Activated CD4-positive, alpha-beta T cell treated with anti-CD3 and anti-CD28 coated beads for 24 hours (primary cell): ENCODE results near the gene TEX51.

Source experiments
- DNase-seq, 2 donors: peaks; one replicate each; pipeline ENCODE4 v3.0.0-alpha.2; 2020; ENCODE audit warnings: low read depth in 2 of 2

Gene TEX51

DNA sequence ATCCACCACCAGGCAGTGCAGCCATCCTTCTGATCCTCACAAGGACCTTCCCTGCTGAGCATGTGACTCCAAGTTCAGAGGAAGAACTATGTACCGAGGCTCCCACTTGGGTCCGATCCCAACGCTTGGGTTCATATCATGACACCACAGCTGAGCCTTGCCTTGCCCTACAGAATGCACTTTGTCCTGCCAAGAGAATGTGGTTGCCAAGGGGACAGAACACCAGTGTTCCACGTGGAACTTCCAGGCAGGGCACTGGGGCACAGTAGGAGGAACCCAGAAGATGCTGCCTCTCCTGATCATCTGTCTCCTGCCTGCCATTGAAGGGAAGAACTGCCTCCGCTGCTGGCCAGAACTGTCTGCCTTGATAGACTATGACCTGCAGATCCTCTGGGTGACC, at the start of gene TEX51:
TEX51 (plus strand) TSS at position 255 of the 400 bp plus-strand sequence; CDS start at position 284, 29 bp downstream.
- DNase-seq: no peak

DNA sequence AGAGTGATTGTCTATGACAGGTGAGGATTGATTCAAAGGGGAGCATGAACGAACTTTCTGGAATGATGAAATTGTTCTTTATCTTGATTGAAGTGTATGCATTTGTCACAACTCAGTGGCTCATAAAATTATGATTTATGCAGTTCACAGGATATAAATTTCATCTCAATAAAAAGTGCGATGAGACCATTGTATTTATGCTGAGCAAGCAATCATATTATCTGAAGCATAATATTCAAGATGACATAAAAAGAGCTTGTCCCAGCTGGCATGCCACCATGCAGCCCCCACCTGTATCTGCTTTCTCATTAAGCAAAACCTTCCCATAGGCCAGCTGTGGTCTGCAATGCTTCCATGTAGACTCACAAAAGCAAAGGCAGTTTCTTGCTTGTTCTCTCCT, 49.6 kb upstream of the TEX51 start:
- DNase-seq: no peak

DNA sequence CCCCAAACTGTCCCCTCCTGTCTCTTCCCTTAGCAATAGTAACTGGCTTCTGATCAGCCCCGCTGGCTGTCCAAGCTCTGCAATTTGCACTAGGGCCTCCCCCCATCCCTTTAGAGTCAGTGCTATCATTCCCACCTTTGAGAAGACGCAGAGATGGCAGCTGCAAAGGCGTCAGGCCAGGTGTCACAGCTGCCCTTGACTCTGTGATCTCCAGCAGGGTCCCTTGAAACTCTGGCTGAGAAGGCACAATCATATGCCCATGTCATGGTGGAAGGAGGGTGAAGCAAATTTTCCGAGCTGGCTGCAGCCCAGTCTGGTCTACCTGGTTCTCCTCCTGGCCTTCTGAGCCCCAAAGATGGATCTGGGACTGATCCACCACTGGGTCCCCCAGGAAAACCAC, 49.2 kb upstream of the TEX51 start:
- DNase-seq: no peak

DNA sequence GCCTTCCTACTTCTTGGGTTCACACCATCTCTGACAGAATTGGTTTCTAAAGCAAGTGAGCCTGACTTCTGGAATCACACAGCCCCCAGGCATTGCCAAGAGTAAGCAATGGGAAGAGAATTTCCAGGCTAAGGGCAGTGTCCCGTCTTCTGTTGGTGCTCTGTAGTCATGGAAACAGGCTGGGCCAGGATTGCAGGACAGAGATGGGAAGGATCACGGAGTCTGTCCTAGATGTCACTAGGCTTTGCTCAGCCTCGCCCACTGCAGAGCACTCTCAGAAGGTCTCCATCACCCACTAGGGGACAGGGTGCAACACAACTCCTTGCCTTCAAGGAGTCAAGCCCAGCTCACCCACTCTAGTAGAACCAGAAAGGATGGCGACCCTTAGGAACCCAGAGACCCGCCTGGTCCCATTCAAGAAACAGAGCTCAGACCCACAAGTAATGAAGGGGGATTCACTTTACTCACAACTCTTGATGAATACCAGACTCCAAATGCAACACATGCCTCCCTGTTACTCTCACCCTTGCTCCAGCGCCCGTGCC, 48.6 kb upstream of the TEX51 start:
- DNase-seq: no peak

DNA sequence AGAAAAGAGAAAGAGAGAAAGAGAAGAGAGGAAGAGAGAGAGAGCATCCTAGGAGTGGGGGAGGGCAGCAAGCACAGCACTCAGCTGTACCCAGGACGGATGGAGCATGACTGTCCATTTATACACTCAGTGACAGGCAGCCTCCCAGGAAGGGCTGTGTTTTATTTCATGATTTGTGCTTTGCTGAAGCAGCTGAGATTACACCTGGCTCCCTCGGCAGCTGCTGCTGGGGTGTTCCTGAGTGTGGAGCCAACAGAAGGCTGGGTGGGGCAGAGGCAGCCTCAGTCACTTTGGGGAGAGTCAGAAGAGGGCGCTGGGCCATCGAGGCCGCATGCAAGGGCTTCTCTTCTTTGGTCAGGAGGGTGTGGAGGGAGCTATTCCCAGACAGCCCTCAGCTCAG, 47.8 kb upstream of the TEX51 start:
- no peak for DNase-seq

DNA sequence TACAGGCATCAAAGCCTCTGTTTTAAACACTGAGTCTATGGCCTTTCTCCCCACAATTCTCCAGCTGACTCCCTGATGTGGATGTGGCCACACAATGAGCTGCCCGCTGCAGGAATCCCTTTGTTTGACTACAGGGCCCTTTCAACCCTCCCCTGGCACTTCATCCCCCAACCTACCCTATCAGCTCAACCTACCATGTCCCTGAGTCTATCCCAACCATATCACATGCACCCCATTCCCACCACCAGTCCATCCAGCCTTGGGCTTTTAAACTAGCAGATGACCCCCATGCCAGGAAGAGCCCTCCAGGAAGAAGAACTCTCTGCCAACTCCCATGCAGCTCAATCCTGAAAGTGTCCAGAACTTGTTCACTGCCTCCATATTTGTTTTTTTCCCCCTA, 46.9 kb upstream of the TEX51 start:
- no peak for DNase-seq

DNA sequence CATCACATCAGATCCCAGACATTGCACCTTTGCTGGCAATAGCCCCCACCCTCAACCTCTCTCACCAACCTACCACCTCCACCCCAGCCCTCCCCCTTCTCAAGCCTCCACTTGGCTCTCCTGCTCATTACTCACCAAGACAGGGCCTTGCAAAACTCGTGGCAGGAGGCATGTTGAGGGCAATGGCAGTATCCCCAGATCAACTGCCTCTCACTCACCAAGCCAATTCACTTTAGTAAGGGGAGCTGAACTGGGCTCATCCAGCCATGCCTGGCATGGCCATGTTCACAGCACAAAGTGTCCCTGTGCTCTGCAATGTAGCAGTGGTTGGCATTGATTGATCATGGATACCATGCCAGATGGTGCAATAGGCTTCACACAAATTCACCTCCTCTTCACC, 46.3 kb upstream of the TEX51 start:
- DNase-seq: no peak

DNA sequence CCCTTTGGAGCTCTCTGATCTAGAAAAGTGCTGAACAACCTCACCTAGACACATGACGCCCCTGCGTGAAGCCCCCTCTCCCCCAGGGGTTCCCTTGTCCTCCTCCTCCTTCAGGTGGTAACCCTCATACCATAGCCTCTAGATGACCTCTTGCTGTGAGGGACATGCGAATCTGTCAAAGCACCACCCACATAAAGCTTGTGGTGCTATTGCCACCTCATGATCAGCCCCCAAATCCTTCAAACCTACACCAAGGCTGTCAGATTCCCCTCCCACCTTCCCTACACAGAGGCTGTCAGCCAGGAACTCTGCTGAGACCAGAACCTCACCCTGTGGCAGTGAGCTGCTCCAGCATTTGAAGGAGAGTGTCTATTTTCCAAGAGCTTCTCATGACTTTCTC, 43.1 kb upstream of the TEX51 start:
- no peak for DNase-seq

DNA sequence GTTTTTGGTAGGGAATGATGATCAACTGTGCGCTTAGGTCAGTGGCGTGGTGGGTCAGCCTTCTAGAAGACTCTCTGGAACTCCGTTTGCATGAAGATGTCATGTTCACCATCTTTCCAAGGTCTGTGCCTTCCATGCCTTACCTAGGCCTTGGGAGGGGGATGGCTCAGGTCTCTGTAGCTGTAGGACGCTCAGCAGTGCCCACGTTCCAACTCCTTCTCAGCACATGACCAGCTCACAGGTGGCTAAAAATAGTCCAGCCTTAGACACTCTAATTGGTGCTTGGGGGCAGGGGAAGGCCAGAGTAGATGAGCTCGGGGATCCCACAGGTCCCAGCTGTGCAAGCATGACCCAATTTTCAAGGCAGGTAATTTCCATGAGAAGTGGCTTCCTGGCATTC, 42.3 kb upstream of the TEX51 start:
- DNase-seq: no peak

DNA sequence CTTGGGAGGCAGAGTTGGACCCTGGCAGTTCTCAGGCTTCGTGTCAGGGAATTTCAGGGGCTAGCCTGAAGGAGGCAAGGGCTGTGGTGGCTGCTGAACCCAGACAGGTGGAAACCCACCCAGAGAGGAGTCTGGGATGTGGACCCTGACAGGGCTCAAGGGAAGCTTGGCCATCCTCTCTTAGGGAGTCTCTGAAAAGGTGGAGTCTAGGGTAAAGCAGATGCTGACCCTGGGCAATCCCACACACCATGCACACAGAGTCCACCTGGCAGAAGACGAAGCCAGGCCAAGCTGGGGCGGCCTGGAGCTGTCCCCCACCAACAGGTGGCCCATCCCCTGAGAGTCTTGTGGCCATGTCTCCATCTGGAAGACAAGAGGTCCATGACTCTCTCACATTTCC, 41.2 kb upstream of the TEX51 start:
- no peak for DNase-seq

DNA sequence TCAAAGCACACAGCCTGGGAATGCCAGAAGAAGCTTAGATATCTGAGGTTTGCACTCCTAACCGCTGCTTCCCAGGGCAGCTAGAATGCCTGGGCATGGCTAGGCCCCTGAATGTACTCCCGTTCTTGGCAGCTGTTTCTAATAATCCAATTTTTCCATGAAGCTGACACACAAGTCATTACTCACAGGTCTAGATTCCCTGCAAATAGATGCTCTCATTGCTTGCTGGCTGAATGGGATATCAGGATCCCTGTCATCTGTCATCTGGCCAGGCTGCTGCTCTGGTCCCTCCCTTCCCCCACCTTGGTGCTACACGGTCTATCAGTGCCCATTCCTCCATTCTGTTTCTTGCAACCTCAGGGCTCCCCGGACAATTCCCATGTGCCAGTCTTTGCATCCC, 40.7 kb upstream of the TEX51 start:
- no peak for DNase-seq

DNA sequence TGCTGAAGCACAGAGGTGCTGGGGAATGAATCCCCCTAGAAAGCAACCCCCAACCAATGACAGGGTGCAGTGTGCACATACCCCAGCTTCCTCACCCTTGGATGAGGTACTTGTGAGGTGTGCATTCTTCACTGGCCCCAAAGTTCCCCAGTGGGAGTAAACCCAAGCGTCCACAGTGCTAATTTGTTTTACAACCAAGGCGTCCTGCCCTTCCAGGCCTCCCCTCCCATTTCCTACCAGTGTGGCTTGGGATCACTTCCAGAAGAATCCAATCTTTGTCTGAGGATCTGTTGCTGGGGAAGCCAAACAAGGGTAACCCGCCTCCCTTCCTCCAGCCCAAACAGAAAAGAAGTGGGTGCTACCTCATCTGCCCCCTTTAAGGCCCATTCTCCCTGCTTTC, 40.3 kb upstream of the TEX51 start:
- no peak for DNase-seq

DNA sequence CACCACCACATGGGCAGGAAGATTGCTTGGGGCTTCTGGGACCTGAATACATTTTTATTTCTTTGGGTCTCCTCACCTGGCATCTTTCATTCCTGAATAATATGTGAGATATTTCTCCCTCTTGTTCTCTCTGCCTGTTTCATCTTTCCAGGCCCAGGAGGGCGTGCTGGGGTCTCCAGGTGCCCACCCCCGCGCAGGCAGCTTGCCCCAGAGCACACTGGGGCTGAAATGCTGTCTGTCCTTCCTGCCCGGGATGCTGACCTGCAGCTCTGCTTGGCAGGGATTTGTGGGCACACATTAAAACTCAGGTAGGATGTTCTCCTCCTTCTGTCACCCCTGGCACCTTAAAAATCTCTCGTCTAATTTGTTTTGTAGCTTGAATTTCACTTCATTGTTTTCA, 39.7 kb upstream of the TEX51 start:
- DNase-seq: no peak

DNA sequence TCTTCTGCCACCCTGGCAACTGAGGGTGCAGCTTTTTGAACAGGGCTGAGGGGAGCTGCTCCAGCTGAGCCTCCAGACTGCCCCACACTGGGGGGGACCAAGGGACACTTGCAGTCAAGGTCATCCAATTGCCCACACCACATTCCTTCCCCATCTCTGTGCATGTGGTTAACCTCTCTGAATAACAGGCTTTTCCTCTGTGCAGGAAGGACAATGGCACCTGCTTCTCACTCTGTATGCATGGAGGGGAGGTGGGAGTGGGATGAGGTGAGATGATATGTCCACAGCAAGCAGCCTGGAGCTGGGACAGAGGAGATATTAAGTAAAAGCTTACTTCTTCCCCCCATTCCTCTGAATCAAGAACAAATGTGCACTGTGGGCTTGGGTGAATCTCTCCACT, 39.1 kb upstream of the TEX51 start:
- no peak for DNase-seq

DNA sequence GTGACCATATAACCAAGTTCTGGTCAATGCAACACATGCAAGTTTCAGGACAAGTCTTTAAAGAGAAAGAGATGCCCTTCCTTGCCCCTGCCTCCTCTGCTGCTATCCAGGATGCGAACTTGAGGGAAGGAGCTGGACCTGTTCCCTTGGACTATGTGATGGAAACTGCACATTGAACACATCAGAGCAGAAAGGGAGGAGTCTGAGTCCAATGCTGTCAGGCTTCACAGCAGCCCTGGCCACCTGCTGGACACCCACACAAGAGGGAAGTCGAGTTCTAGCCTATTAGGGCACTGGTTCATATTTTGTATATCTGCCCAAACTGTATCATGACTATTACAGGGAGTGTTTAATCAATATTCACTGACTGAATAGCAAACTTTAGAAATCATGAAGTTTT, 38.3 kb upstream of the TEX51 start:
- no peak for DNase-seq

DNA sequence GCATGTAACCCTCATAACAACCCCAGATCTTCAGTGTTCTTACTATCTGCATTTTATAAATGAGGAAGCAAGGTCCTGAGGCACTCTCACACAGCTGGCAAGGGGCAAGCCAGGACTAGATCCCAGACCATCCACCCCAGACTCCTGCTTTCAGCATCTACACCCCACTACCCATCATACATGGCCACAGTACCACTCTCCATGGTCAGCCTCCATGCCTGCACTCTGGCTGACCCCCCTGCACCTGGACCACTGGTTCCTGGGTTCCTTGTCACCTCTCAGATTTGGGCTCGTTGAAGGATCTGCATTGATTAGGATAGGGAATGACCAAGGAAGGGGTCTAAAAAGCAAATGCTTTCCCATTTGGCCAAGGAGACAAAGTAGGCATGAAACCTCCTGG, 36.0 kb upstream of the TEX51 start:
- no peak for DNase-seq

DNA sequence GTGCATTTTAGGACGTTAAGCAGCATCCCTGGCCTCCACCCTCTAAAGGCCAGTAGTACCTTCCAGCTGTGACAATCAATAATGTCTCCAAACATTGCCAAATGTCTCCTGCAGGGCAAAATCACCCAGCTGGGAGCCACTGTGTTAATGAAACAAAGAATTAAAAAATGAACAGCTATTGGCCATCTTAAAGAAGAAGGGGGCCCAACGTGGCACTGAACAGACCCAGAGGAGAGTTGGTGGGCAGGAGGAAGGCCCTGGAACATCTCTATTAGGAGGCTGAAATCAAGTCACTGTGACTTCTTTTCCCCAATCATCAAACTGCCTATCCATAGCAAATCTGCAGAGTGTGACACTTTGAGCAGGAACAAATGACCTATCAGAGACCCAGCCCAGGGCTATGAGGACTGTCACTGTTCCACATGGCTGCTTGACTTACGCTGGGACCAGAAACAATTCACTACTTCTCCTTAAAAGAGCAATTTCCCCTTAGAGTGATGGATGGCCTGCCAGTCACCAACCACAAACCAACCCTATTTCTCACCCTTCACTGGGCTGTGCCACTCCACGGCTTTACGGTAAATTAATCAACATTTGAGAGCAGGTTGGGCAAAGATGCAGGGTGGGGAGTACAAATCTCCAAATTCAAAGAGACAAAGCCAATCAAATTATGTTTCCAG, 35.2 kb upstream of the TEX51 start:
- DNase-seq: no peak

DNA sequence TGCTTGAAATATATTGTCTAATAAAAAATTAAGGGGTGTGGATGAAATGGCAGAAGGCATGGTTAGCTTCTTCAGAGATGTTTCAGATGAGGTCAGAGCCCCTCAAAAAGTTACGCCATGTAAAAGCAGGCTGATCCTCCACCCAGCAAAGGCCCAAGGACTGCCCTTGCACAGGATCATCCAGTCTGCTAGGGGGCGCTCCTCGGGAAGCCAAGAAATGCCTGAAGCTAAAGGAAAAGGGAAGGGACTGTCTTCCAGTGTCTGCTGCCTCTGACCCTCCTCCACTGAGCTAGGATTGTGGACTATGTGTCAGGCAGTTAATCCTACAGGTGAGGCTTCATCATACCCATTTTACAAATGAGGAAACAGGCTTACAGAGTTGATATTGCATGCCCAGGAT, 33.8 kb upstream of the TEX51 start:
- no peak for DNase-seq

DNA sequence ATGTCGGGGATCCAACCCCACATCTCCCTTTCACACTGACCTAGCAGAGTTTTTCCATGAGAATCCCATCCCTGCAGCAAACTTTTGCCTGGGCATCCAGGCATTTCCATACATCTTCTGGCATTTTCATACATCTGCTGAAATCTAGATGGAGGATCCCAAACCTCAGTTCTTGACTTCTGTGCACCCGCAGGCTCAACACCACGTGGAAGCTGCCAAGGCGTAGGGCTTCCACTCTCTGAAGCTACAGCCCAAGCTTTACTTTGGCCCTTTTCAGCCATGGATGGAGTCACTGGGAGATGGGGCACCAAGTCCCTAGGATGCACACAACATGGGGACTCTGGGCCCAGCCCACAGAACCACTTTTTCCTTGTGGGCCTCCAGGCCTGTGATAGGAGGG, 32.2 kb upstream of the TEX51 start:
- DNase-seq: no peak

DNA sequence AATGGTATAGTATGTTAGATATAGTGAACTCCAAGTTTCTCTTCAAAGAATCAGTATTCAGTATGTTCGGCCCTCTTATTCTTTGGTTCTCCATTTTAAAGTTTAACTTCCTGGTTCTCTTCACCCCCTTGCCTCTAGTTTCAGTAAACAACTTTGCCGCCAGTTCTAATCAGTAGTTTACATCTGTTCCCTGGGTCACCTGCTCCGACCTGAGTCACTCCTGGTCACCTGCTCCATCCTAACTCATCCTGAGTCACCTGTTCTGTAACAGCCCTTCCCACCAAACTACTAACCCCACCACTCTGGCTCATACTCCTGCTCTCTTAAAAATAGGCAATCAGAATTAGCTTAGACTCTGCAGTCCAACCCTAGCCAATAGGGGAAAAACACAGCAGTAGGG, 23.7 kb upstream of the TEX51 start:
- DNase-seq: no peak

DNA sequence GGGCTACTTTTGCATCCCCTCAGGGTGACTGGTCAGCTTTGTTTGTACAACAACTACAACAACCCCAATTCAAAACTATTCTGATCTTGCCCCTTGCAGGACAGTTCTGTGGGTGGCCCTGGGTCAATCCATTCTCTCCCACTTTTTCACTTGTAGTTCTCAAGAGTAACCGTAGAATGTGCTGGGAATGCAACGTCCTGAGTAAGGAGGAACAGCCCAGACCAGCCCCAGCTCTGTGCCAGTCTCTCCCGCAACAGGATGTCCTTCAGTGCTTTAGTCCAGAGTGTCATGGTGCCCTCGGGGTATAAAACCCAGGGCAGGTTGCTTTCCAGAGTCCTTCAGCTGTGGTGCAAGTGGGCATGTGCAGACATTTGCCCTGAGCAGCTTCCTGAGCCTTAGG, 22.1 kb upstream of the TEX51 start:
- no peak for DNase-seq

DNA sequence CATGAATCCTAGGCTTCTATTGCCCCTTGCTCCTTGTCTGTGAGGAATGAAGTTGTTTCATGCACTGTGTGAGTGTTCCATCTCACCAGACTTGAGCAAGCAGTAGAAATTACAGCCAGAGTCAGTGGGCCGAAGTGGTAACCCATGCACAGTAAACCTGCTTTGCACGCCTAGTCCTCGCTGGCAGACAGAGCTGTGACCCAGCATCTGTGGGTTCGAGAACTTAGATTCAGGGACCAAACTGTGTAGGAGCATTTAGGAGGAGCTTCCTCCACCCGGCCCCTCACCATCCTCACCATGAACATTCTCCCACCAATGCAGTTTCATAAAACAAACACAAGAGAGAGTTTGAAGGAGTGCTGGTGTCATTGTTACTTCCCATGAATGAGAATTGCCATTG, 21.6 kb upstream of the TEX51 start:
- DNase-seq: no peak

DNA sequence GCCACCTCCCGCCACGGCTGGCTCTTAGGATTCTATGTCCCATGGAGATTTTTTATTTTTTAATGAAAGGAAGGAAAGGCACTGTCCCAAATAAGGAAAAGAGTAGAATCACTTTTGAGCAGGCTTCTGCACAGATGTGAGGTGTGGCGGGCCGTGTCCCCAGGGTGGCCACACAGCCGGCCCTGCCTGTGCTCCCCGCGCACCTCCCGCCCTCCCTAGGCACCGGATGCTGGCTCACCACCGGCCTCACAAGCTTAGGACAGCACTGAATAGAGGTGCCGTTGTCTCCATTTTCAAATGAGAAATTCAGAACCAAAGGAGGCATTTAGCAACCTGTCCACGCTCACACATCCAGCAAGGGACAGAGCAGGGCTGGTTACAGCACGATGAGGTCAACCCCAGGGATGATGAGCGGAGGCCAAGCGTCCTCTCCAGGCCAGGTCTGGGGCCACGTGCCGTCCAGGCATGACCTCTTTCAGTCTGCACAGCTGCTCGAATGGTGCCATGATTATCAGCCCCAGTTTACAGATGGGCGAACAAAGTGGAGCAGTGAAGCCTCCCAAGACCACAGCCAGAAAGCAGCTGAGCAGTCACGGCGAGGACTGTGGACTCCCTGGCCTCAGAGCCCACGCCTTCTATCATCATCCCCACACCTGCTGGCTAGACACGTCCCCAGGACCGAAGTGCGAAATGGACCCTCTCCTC, 20.7 kb upstream of the TEX51 start:
- no peak for DNase-seq

DNA sequence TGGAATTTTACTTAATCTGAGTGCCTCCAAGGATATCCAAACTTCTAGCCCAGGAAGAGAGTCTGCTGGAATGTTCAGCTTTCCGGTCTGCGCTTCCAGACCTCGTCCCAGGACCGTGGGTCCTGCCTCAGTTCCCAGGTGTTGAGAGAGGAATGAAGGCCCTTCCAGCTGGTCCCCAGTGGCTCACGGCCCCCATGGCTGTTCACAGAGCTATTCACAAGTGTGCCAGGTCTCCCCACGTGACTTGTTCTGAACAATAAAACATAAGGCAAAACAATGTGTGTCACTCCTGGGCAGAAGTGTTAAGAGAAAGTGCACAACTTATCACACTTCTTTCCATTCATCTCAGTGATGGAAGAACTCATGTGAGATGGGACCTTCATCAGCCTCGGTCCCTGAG, 20.1 kb upstream of the TEX51 start:
- no peak for DNase-seq
